GM04504 (cell line): ENCODE data around the gene PCDHB8.
"Not testable (repeated sequence)": the region's sequence is repeated elsewhere in the genome, so short reads cannot be mapped to it uniquely, and the experiment has no call there.

ENCODE experiments used
- DNase-seq: peaks from one replicate; pipeline ENCODE4 v3.0.0-alpha.2; 2012; ENCODE audit warnings: low read depth

PCDHB8 gene

GRCh38 chr5:141184117-141184855, 6.7 kb downstream of the PCDHB8 start:
- not testable (repeated sequence) for DNase-seq

- DNase-seq, result no peak
Observed at GRCh38 chr5:141186897-141187512, 9.4 kb downstream of the PCDHB8 start, which contains the start of gene PCDHB9. Gene PCDHB9, plus strand, starts transcription at chr5:141187161. Its CDS starts 158 bp downstream, at chr5:141187319.

GRCh38 chr5:141188682-141189081, 11.1 kb downstream of the PCDHB8 start:
- DNase-seq, result not testable (repeated sequence)

GRCh38 chr5:141189131-141189530, 11.5 kb downstream of the PCDHB8 start:
- not testable (repeated sequence) for DNase-seq

GRCh38 chr5:141192110-141192725, 14.6 kb downstream of the PCDHB8 start, which contains the start of gene PCDHB10:
Gene PCDHB10, plus strand, starts transcription at chr5:141192353. Its CDS starts 200 bp downstream, at chr5:141192553.
- no peak for DNase-seq

- DNase-seq, result not testable (repeated sequence)
Observed at GRCh38 chr5:141194332-141194731, 16.7 kb downstream of the PCDHB8 start.

GRCh38 chr5:141196363-141196762, 18.8 kb downstream of the PCDHB8 start:
- DNase-seq, result no peak

GRCh38 chr5:141199359-141200235, 22.0 kb downstream of the PCDHB8 start, which contains the start of gene PCDHB11:
Gene PCDHB11, plus strand, starts transcription at chr5:141199627. Its CDS starts 148 bp downstream, at chr5:141199775.
- no peak for DNase-seq

GRCh38 chr5:141201126-141201525, 23.5 kb downstream of the PCDHB8 start:
- DNase-seq, result not testable (repeated sequence)

GRCh38 chr5:141201646-141202045, 24.1 kb downstream of the PCDHB8 start:
- not testable (repeated sequence) for DNase-seq

GRCh38 chr5:141208478-141208877, 30.9 kb downstream of the PCDHB8 start, which contains the start of gene PCDHB12:
Gene PCDHB12, plus strand, starts transcription at chr5:141208719. Its CDS starts 189 bp downstream, at chr5:141208908.
- no peak for DNase-seq

GRCh38 chr5:141210281-141210680, 32.7 kb downstream of the PCDHB8 start:
- not testable (repeated sequence) for DNase-seq

GRCh38 chr5:141210849-141211248, 33.3 kb downstream of the PCDHB8 start:
- DNase-seq, result not testable (repeated sequence)

GRCh38 chr5:141213656-141214339, 36.2 kb downstream of the PCDHB8 start, which contains the start of gene PCDHB13:
Gene PCDHB13, plus strand, starts transcription at chr5:141213919. Its CDS starts 205 bp downstream, at chr5:141214124.
- DNase-seq, result not testable (repeated sequence)

GRCh38 chr5:141214583-141214982, 37.0 kb downstream of the PCDHB8 start:
- not testable (repeated sequence) for DNase-seq

- not testable (repeated sequence) for DNase-seq
Observed at GRCh38 chr5:141215504-141215903, 37.9 kb downstream of the PCDHB8 start.

- DNase-seq, result not testable (repeated sequence)
Observed at GRCh38 chr5:141216035-141216434, 38.4 kb downstream of the PCDHB8 start.

- peak; percentile 6 for DNase-seq
Observed at GRCh38 chr5:141223112-141223783, 45.7 kb downstream of the PCDHB8 start, which contains the start of gene PCDHB14. Gene PCDHB14, plus strand, starts transcription at chr5:141223343. Its CDS starts 163 bp downstream, at chr5:141223506.

GRCh38 chr5:141224844-141225243, 47.3 kb downstream of the PCDHB8 start:
- DNase-seq, result not testable (repeated sequence)

- DNase-seq, result not testable (repeated sequence)
Observed at GRCh38 chr5:141225421-141225820, 47.8 kb downstream of the PCDHB8 start.
